ENCODE data around the gene ST7L.

ST7L gene

DNA sequence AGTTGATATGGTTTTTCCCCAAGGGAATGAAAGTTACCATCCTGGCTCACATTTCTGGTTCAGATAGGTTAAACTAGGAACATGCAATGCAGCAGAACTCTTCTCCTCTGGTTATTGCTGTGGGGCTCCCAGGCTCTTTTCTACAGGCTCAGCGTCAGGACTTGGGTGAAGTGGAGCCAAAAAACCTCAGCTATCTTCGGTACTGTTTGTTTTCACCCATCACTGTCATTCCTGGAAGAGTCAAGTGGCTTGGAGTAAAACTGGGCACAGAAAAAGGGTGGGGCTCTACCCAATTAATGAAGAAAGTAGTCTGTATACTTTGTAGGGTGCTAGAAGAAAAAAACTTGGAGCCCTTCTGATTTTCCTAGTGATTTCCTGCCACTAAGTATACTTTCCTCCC is 100.8 kb downstream of the ST7L start:
- in situ Hi-C loops (cut with MboI; ENCODE audit: low sequenced_read_pairs) = no loop called here

GRCh38 chr1:112517646-112518045 is 101.3 kb downstream of the ST7L start:
- in situ Hi-C loops (cut with MboI; ENCODE audit: low sequenced_read_pairs) = no loop called here

DNA sequence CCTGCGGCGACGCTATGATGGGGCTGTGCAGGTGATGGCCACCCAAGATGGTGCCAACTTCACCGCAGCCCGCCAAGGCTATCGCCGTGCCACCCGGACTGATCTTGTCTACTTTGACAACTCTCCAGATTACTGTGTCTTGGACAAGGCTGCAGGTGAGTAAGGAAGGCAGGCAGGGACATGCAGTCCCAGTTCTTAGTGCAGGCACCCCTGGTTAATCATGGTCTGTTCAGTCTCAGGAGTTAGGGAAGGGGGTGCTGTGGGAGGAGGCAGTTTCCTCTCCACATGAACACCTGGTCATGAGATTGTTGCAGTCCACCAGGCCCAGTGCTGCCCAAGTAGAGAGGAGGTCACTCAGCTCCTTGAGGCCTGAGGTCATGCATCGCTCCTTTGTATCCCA is 101.7 kb downstream of the ST7L start:
- in situ Hi-C loops (cut with MboI; ENCODE audit: low sequenced_read_pairs) = no loop called here

GRCh38 chr1:112516141-112516540 is 102.8 kb downstream of the ST7L start:
- in situ Hi-C loops (cut with MboI; ENCODE audit: low sequenced_read_pairs) = no loop called here

GRCh38 chr1:112515311-112516009 is 103.5 kb downstream of the ST7L start:
- in situ Hi-C loops (cut with MboI; ENCODE audit: low sequenced_read_pairs) = no loop called here

DNA sequence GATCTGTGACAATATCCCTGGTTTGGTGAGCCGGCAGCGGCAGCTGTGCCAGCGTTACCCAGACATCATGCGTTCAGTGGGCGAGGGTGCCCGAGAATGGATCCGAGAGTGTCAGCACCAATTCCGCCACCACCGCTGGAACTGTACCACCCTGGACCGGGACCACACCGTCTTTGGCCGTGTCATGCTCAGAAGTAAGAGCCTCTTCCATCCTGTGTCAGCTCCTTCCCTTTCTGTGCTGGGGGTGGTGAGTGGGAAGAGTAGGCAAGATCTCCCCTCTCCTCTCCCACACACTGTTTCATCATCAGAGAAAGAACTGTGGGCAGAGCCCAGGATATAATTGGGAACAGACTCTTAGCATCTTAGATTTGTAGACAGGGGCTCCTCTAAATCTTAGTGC is 104.0 kb downstream of the ST7L start:
- in situ Hi-C loops (cut with MboI; ENCODE audit: low sequenced_read_pairs) = no loop called here

DNA sequence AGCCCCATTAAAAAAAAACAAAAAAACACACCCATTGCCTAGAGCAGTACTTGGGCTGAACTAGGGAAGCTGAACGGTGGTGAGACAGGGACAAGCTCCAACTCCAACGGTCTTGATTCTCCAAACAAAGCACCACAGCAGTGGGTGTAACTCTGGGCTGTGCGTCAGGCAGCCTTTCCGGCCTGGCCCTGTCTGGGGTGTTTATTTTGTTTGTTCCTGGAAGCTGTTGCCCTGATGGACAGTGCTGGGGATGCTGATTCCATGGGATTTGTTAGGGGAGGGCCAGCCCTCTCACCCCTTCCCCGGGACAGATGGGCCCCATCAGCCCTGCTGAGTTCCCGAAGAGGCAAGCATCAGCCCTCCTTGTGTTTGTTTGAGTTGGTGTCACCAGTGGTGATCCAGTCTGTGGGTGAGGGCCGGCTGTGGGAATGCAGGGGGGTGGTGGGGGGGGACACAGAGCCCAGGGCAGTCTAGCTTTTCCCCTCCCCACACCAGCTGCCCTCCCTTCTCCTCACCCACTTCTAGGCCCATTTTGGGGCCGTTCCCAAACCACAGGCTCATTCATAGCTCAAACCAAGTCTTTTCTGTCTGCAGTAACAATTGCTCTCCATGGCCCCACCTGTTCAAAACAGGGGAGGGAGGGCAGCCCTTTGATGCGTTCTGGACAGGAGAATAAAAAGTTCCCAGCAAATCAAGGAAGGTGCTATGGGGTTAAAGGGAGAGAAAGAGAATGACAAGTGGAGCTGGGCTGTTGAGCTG is 105.7 kb downstream of the ST7L start:
- in situ Hi-C loops (cut with MboI; ENCODE audit: low sequenced_read_pairs) = no loop called here

- in situ Hi-C loops (cut with MboI; ENCODE audit: low sequenced_read_pairs) = no loop called here
Measured at GRCh38 chr1:112511897-112512296, 107.0 kb downstream of the ST7L start.

DNA sequence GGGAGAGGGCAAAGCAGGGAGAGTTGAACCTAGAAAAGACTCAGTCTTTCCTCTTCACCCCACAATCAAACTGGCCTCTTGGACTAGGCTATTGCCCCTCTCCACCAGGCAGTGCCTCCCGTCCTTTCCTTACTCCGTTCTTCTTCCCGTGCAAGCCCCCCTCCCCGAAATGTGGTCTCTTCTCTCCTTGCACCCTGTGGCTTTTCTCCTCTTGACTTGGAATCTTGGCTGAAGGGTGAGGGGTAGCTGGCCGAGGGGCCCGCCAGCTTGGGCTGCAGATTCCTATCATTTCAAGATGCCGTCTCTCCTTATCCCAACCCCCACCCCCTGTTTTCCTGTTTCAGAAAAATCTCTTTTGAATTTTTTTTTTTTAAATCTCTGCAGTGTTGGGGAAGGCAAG is 108.6 kb downstream of the ST7L start:
- in situ Hi-C loops (cut with MboI; ENCODE audit: low sequenced_read_pairs) = no loop called here

- in situ Hi-C loops (cut with MboI; ENCODE audit: low sequenced_read_pairs) = no loop called here
Measured at GRCh38 chr1:112509660-112510178, 109.2 kb downstream of the ST7L start.

DNA sequence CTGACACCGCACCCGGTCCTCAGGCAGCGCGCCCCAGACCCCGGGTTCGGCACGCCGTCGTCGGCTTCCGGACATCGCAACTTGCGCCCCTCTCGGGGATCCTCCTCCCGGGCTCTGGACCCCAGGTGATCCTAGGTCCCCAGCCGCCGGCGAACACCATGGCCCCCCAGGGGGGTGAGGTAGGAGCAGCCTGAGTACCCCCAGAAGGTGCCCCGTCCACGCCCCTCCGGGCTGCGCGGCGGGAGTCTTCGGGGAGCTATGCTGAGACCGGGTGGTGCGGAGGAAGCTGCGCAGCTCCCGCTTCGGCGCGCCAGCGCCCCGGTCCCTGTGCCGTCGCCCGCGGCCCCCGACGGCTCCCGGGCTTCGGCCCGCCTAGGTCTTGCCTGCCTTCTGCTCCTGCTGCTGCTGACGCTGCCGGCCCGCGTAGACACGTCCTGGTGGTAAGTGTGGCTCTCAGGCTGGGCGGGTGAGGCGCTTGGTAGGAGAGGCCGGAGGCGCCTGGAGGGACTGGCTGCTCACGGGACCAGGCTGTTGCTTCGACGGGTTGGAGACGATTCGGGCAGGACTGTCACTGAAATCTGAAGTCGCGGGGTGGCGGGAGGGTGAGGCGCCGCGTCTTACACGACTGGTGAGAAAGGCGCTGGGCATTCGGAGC is 109.8 kb downstream of the ST7L start:
- in situ Hi-C loops (cut with MboI; ENCODE audit: low sequenced_read_pairs) = no loop called here

GRCh38 chr1:112508278-112509004 is 110.5 kb downstream of the ST7L start, which contains the start of gene WNT2B:
Gene WNT2B, plus strand, starts transcription at chr1:112508965. Its CDS starts 298 bp downstream, at chr1:112509263.
- in situ Hi-C loops (cut with MboI; ENCODE audit: low sequenced_read_pairs) = no loop called here

GRCh38 chr1:112507921-112508277 is 111.0 kb downstream of the ST7L start:
- in situ Hi-C loops (cut with MboI; ENCODE audit: low sequenced_read_pairs) = no loop called here

- in situ Hi-C loops (cut with MboI; ENCODE audit: low sequenced_read_pairs) = no loop called here
Measured at GRCh38 chr1:112507336-112507735, 111.6 kb downstream of the ST7L start.

DNA sequence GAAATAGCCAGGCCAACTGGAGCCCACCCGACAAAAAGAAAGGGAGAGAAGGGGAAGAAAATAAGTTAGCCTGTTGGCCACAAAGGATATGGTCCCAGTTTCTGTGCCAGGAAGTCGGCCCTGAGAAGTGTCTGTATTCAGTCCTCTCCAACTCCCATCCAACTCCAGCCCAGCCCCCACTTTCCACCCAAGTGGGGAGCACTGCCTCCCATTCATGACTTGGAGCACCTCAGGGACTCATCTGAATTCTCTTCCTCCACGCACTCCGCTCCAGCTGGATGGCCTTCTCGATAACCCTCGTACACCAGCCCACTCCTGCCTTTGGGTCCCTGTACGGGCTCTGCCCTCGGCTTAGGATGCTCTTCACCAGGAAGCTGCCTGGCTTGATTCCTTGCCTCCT is 112.2 kb downstream of the ST7L start:
- in situ Hi-C loops (cut with MboI; ENCODE audit: low sequenced_read_pairs) = no loop called here

DNA sequence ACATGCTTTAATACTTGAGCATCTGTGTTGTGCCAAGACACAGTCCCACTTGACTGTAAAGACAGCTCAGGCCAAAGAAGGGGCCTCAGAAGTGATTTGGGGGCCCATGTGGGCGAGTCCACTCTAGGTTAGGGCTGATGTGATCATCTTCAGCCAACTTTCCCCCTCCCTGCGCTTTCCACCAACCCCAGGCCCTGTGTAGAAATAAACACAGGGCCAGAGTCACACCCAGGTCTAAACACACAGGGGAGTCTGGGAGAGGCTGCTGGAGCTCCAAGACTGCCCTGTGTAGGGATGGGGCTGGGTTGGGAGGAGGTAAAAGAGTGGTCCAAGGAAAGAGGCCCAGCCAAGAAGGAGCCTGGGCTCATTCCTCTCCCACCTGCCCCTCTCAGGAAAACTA is 112.6 kb downstream of the ST7L start:
- in situ Hi-C loops (cut with MboI; ENCODE audit: low sequenced_read_pairs) = no loop called here

DNA sequence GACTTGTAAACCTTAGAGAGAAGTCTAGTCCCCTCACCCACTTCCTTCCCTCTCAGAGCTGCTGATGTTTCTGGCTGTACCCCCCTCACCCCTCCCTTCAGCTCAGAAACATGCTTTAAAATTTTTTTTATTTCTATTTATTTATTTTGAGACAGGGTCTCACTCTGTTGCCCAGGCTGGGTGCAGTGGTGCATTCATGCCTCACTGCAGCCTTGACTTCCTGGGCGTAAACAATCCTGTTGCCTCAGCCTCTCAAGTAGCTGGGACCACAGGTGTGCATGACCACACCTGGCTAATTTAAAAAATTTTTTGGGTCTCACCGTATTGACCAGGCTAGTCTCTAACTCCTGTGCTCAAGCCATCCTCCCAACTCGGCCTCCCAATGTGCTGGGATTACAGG is 113.1 kb downstream of the ST7L start:
- in situ Hi-C loops (cut with MboI; ENCODE audit: low sequenced_read_pairs) = no loop called here

DNA sequence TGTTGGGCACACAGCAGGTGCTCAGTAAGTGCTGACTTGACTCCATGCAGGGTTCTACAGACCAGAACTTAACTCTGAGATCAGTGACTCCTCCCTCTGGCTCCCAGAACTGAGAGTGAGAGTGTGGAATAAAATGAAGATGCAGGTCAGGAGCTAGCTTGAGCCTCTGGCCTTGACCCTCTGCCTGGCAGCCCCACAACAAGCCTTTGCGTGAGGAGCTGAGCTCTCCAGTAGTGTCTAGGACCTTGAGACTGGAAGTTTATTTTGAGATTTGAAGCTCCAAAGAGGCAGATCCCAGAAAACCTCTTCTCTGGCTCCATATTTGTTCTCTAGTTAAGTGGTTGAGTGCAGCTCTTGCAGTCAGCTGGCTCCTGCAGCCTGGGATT is 113.5 kb downstream of the ST7L start:
- in situ Hi-C loops (cut with MboI; ENCODE audit: low sequenced_read_pairs) = no loop called here

DNA sequence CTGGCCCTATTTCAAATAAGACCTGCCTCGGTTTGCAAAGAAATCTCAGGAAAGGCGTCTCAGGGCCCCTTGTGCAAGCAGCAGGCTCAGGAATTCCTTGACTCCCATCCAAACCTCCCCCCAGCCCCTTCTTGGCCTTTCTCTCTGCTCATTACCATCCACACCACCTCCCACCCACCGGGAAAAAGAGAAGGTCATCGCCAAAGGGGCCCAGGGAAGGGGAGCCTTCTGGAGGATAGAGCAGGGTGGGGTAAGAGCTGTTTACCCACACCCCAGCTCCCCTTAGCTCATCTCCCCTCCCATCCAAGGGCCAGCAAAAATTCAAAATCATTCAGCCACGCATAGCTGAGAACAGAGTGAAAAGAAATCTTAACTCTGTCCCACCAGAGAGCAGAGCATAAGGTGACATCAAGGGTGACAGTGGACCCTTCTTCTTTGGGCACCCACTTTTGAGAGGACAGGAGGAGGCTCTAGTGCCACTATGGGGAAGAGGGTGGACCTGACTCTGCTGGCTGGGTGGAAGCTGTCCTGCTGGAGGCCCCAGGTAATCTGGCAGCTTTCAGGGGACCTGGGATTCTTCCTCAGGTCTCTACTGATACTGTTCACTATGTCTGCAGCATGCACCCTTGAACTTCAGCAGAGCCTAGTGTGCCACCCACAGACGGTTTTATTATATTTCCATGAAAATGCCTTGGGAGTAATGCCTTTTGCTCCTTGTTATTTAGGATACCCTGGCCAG is 114.1 kb downstream of the ST7L start:
- in situ Hi-C loops (cut with MboI; ENCODE audit: low sequenced_read_pairs) = no loop called here

DNA sequence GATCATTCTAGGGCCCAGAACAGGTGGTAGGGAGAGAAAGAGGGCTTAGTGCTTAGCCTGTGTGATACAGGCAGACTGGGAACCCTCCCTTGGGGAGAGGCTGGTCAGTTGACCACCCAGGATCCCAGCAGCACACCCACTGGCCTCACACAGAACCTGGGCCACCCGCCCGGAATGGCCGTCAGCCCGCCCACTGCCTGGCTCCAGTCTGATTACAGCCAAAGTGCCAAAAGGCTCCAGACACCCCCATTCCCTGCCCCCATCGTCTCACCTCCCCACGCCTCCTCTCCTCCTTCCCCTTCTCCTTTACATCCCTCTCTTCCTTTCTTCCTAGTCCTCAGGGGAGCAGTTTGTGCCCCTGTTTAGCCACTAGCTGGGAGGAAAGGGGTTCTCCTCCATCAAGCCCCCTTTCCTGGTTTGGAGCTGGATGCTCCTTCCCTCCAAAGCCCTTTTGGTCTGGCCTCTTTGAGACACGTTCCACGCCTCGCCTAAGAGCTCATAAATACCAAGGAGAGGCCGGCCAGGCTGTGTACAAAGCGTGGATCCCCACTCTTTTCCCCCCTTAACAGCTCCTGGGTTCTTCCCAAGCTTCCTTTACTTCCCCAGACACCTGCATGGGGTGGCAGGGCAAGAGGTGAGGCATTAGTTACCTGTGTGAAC is 114.8 kb downstream of the ST7L start:
- in situ Hi-C loops (cut with MboI; ENCODE audit: low sequenced_read_pairs) = no loop called here

Data from hTERT RPE-1 (cell line).